ENCODE measurements around the gene NMU.
"Not testable (repeated sequence)": the region's sequence is repeated elsewhere in the genome, so short reads cannot be mapped to it uniquely, and the experiment has no call there.

Gene NMU

DNA sequence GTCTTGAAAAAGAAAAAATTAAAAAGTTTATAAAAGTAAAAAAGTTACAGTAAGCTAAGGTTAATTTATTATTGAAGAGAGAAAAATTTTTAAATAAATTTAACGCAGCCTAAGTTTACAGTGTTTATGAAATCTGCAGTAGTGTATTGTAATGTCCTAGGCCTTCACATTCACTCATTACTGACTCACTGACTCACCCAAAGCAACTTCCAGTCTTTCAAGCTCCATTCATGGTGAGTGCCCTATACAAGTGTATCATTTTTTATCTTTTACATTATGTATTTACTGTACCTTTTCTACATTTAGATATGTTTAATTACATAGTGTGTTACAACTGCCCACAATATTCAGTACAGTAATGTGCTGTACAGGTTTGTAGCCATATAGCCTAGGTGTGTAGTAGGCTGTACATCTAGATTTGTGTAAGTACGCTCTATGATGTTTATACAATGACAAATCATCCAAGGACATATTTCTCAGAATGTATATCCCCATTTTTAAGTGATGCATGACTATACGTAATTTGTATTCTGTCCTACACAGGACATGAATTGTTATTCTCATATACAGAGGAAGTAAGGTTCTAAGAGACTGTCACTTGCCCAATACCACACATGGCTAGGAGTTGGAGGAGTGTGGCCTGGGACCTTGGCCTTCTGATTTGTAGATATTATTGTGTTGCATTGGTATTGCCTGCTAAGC, 24.6 kb downstream of the NMU start:
- H3K4me3 Mint-ChIP-seq: no peak overlapping the region
- H3K9me3 Mint-ChIP-seq: no peaks in the 10 kb centered on the region
- peaks cover 3% of the 10 kb centered on the region for H3K27me3 Mint-ChIP-seq

DNA sequence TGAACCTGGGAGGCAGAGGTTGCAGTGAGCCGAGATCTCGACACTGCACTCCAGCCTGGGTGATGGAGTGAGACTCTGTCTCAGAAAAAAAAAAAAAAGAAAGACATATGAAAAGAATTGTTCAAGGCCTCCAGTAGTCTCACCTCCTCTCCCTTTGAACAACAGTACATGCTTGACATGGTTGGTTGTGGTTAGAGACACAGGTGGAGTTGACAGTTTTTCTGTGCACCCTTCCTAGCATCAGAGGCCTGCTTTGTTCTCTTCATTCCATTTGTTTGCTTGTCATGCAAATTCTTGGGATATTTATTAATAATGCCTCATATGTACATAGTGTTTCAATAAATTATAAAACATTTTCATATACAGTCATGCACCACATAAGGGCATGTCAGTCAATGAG, 25.7 kb downstream of the NMU start:
- no peaks in the 10 kb centered on the region for H3K36me3 Mint-ChIP-seq (ENCODE audit: low read depth)
- H3K4me1 Mint-ChIP-seq (ENCODE audit: low read depth): peaks cover 5% of the 10 kb centered on the region
- H3K4me3 Mint-ChIP-seq: no peak overlapping the region
- no peak for DNase-seq
- no peak overlapping the region for H3K27ac Mint-ChIP-seq
- H3K27me3 Mint-ChIP-seq: peaks cover 4% of the 10 kb centered on the region
- H3K9me3 Mint-ChIP-seq: no peaks in the 10 kb centered on the region

More for the DNA sequence above, 24.6 kb downstream of the NMU start:
- no peak for DNase-seq
- Mint-ChIP-seq H3K4me1 (ENCODE audit: low read depth) (peaks cover 5% of the 10 kb centered on the region), H3K36me3 (ENCODE audit: low read depth) (no peaks in the 10 kb centered on the region), H3K27ac (no peak overlapping the region)

DNA sequence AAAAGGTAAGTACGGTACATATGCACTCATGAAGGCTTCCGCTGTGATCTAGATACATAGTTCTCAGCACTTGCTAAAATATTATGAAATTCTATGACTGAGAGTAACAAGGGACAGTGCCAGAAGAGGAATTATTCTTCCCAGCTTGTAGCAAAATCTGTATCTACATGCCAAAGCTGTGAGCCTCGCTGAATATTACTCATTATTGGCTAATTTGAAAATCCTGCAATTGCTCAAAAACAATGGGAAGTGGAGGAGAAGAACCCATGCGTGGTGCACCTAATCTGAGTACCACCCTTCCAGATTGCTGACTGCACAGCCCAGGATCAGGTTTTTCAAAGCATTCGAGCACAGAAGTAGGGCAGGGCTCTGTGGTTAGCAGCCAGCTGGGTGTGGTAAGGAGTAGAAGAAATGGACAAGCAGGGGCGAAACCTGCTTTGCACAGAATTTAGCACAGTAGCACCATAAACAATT, 26.7 kb downstream of the NMU start:
- H3K4me1 Mint-ChIP-seq (ENCODE audit: low read depth): peaks cover 5% of the 10 kb centered on the region
- H3K27ac Mint-ChIP-seq: no peak overlapping the region
- no peaks in the 10 kb centered on the region for H3K9me3 Mint-ChIP-seq
- no peak overlapping the region for H3K4me3 Mint-ChIP-seq
- DNase-seq: no peak
- peaks cover 7% of the 10 kb centered on the region for H3K27me3 Mint-ChIP-seq
- no peaks in the 10 kb centered on the region for H3K36me3 Mint-ChIP-seq (ENCODE audit: low read depth)

DNA sequence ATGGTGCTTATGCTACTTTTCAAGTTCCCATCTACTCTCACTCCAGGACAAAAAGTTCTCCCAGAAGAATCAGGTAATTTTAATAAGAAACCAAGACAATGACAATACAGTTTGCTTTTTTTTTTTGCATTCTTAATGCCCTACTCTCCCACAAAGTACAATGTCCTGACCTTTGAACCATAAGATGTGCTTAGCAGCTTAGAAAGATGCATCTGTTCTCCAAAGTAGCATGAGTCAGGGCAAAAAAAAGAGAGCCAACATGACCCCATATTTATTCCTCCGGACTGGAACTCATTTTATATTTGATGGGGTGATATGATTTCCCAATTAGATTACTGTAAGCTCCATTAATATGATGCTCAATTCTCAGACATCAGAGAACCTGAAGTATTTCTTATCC, 27.5 kb downstream of the NMU start:
- DNase-seq: no peak
- Mint-ChIP-seq H3K4me1 (ENCODE audit: low read depth) (peaks cover 5% of the 10 kb centered on the region), H3K4me3 (no peak overlapping the region), H3K27me3 (peaks cover 7% of the 10 kb centered on the region), H3K9me3 (no peaks in the 10 kb centered on the region), H3K27ac (no peak overlapping the region), H3K36me3 (ENCODE audit: low read depth) (no peaks in the 10 kb centered on the region)

DNA sequence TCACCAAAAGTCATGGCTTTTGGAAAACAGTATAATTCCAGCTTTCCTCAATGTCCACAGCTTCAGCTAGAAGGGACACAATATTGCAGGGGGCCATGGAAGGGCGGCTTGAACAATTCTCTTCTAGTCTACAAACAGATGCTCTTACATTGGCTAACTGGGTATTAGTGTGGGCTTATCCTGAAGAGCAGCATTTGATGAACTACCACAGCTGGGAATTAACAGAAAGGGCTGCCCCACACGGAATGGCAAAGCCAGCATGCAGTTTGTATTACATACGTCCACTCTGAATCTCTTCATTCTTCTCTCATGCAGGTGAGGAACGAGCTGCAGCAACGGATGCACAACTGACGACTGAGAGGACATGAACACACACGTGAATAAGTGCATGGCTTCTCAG, 31.1 kb downstream of the NMU start:
- H3K27ac Mint-ChIP-seq: no peak overlapping the region
- H3K4me1 Mint-ChIP-seq (ENCODE audit: low read depth): peaks cover 5% of the 10 kb centered on the region
- no peaks in the 10 kb centered on the region for H3K9me3 Mint-ChIP-seq
- no peak overlapping the region for H3K4me3 Mint-ChIP-seq
- DNase-seq: no peak
- H3K36me3 Mint-ChIP-seq (ENCODE audit: low read depth): no peaks in the 10 kb centered on the region
- peaks cover 9% of the 10 kb centered on the region for H3K27me3 Mint-ChIP-seq

DNA sequence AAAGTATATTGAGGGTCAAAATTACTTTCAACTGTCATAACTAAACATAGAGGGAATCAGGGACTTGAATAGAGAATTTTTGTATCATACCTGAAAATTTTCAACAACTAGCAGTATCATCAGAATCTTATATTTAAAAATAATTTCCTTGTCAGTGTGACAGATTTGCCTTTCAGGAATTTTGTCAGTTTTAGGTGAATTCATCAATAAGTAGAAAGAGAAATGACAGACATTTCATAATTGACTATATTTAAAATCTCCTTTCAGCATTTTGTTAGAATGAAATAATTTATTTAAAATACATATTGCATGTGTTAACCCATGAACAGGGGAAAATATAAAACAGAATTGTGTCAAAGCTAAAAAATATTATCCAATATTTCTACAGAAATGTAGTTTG, 35.5 kb downstream of the NMU start:
- no peak overlapping the region for H3K27ac Mint-ChIP-seq
- no peaks in the 10 kb centered on the region for H3K4me1 Mint-ChIP-seq (ENCODE audit: low read depth)
- peaks cover 12% of the 10 kb centered on the region for H3K27me3 Mint-ChIP-seq
- DNase-seq: no peak
- no peaks in the 10 kb centered on the region for H3K9me3 Mint-ChIP-seq
- H3K4me3 Mint-ChIP-seq: no peak overlapping the region
- H3K36me3 Mint-ChIP-seq (ENCODE audit: low read depth): no peaks in the 10 kb centered on the region

DNA sequence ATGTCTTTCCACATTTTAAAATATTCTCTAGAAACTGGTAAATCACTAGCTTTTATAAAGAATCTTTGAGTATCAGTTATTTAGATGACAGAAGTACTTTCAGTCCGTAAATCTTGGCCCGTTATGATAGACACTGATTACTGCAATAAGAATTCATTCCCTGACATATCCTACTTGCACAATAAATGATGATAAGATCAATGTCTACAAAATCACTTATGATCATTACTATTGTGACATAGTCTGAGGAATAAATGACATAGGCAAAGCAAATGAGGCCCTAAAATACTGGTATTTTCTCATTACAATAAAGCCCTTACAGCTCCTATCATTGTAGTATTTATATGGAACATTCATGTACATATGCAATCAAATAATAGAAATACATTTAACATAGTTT, 37.5 kb downstream of the NMU start:
- Mint-ChIP-seq H3K9me3 (no peaks in the 10 kb centered on the region), H3K27me3 (peaks cover 7% of the 10 kb centered on the region), H3K27ac (no peak overlapping the region), H3K4me3 (no peak overlapping the region), H3K4me1 (ENCODE audit: low read depth) (no peaks in the 10 kb centered on the region), H3K36me3 (ENCODE audit: low read depth) (no peaks in the 10 kb centered on the region)
- no peak for DNase-seq

DNA sequence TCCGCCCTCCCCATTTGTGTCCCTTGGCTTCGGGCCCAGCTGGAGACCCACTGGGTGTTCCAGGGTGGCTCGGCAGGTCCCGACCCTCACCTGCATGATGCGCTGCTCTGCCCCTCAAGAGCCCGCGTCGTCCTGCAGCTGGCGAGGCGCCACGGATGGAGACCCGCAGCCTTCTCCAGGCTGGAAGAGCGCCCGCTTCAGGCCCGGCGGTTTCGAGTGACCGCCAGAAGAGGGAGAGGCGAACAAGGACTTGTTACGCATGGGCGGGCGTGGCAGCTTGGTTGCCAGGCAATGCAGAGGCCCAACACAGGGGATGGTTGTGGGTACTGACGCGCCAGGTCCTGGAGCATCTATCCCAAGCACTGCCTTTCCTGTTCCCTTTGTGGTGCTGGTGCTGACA, 44.1 kb downstream of the NMU start, which contains the start of gene PDCL2:
Gene PDCL2 (minus strand): TSS at position 232 of the 400 bp plus-strand sequence. CDS start 136 bp downstream, at position 96.
- no peaks in the 10 kb centered on the region for H3K36me3 Mint-ChIP-seq (ENCODE audit: low read depth)
- peaks cover 7% of the 10 kb centered on the region for H3K9me3 Mint-ChIP-seq
- no peak within 1 kb of the TSS for H3K4me3 Mint-ChIP-seq
- H3K27ac Mint-ChIP-seq: no peak within 1 kb of the TSS
- H3K4me1 Mint-ChIP-seq (ENCODE audit: low read depth): no peaks in the 10 kb centered on the region
- peaks cover 21% of the 10 kb centered on the region for H3K27me3 Mint-ChIP-seq
- DNase-seq: no peak

DNA sequence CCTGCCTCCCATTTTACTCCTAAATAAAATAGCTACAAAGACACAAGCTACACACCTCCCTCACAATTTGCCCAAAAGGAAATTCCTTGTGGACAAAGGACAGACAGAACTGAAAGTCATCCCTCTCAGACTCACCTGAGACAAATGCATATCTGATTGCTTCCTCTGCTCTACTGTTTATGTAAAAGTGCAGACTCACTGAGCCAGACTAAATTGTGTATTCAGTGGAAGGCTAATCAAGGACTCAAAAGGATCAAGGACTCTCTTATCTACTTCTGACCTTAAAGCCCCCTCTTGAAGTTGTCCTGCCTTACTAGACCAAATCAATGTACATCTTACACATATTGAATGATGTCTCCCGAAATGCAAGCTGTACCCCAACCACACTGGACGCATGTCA, 47.9 kb downstream of the NMU start:
- no peak for DNase-seq
- H3K36me3 Mint-ChIP-seq (ENCODE audit: low read depth): no peaks in the 10 kb centered on the region
- no peak overlapping the region for H3K4me3 Mint-ChIP-seq
- H3K27me3 Mint-ChIP-seq: peaks cover 26% of the 10 kb centered on the region
- H3K27ac Mint-ChIP-seq: no peak overlapping the region
- H3K9me3 Mint-ChIP-seq: peaks cover 12% of the 10 kb centered on the region
- H3K4me1 Mint-ChIP-seq (ENCODE audit: low read depth): no peaks in the 10 kb centered on the region

DNA sequence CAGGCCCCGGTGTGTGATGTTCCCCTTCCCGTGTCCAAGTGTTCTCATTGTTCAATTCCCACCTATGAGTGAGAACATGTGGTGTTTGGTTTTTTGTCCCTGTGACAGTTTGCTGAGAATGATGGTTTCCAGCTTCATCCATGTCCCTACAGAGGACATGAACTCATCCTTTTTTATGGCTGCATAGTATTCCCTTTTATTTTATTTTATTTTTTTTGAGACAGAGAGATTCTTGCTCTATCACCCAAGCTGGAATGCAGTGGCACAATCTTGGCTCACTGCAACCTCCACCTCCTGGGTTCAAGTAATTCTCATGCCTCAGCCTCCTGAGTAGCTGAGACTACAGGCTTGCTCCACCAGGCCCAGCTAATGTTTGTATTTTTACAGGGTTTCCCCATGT, 53.3 kb downstream of the NMU start:
- not testable (repeated sequence) for DNase-seq, H3K4me3 Mint-ChIP-seq

DNA sequence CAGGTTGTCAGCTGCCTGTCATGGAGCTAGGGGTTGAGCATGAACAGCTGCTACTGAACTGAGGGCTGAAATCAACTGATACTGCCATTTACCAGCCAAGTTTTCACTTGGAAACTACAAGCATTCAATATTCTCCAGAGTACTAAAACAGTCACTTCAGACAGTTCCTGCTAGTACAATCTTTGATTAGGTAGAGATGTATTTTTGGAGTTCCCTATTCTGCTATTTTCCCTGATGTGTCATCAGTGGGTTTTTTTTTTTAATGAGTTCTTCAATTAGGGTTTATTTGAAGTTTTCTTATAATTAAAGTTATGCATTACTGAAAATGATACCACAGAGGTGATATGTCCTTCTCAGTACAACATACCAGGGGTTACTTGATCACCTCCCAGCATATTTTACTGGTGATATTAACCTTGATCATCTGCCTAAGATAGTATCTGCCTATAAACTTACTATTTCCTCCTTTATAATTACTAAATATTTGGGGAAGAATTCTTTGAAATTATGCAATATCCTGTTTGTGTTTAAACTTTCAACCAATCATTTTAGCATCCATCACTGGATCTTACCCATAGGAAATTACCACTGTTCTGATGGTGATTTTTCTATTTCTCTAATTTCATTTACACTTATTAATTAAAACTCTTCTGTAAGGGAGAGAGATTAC, 57.6 kb downstream of the NMU start:
- peaks cover 22% of the 10 kb centered on the region for H3K9me3 Mint-ChIP-seq
- H3K27ac Mint-ChIP-seq: no peak overlapping the region
- H3K4me3 Mint-ChIP-seq: no peak overlapping the region
- DNase-seq: no peak
- H3K4me1 Mint-ChIP-seq (ENCODE audit: low read depth): peaks cover 6% of the 10 kb centered on the region
- peaks cover 4% of the 10 kb centered on the region for H3K36me3 Mint-ChIP-seq (ENCODE audit: low read depth)
- peaks cover 3% of the 10 kb centered on the region for H3K27me3 Mint-ChIP-seq

More for the DNA sequence above, 53.3 kb downstream of the NMU start:
- not testable (repeated sequence) for H3K27ac Mint-ChIP-seq; H3K4me1 Mint-ChIP-seq (ENCODE audit: low read depth); H3K36me3 Mint-ChIP-seq (ENCODE audit: low read depth); H3K9me3 Mint-ChIP-seq
- peaks cover 11% of the 10 kb centered on the region for H3K27me3 Mint-ChIP-seq

DNA sequence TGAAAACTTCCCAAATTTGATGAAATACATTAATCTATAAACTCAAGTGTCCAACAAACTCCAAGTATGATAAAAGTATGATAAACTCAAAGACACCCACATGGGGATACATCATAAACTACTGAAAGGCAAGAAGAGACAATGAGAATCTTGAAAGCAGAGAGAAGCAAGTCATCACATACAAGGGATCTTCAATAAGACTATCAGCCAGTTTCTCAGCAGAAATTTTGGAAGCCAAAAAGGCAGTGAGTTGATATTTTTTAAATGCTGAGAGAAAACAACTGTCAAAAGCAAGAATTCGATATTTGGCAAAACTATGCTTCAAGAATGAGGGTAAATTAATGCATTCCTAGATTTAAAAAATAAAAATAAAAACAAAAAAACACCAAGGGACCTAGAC, 60.6 kb downstream of the NMU start:
- peaks cover 6% of the 10 kb centered on the region for H3K4me1 Mint-ChIP-seq (ENCODE audit: low read depth)
- H3K9me3 Mint-ChIP-seq: peaks cover 17% of the 10 kb centered on the region
- H3K27ac Mint-ChIP-seq: no peak overlapping the region
- H3K4me3 Mint-ChIP-seq: no peak overlapping the region
- no peak for DNase-seq
- H3K36me3 Mint-ChIP-seq (ENCODE audit: low read depth): peaks cover 4% of the 10 kb centered on the region
- peaks cover 4% of the 10 kb centered on the region for H3K27me3 Mint-ChIP-seq

DNA sequence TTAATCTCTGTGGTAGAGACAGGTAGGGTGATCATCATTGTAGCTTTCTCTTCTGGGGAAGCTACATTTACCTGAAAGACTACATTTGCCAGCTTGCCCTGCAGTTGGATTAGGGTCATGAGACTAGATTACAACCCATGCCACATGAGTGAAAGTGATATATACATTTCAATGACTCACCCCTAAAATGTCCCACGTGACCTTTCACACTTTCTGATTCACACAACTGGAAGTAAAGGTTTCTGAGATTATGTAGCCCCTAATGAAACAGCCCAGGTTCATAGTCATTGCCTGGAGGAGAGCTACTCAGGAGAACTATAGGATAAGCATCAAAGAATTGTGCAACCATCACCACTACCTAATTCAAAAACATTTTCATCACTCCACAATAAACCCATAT, 61.8 kb downstream of the NMU start:
- H3K27ac Mint-ChIP-seq: no peak overlapping the region
- peaks cover 4% of the 10 kb centered on the region for H3K36me3 Mint-ChIP-seq (ENCODE audit: low read depth)
- DNase-seq: no peak
- peaks cover 6% of the 10 kb centered on the region for H3K4me1 Mint-ChIP-seq (ENCODE audit: low read depth)
- no peak overlapping the region for H3K4me3 Mint-ChIP-seq
- peaks cover 17% of the 10 kb centered on the region for H3K9me3 Mint-ChIP-seq
- peaks cover 7% of the 10 kb centered on the region for H3K27me3 Mint-ChIP-seq

DNA sequence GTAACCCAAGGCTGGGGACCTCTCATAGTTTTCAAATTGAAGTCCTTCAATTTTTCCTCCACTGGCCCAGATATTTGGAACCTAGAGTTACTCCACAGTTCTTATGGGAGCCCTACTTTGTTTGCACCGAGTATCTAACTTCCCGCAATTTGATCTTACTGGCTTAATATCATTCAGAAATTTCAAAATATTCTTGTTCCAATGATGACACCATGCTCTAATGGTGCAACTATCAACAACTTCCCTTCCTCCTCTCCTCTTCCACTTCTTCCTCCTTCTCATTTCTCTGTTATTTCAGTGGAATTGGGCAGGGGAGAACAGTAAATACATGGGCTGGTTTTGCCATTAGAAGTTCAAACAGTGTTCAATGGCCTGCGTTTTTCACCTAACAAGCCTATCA, 64.3 kb downstream of the NMU start:
- Mint-ChIP-seq H3K9me3 (peaks cover 17% of the 10 kb centered on the region), H3K27ac (no peak overlapping the region), H3K4me1 (ENCODE audit: low read depth) (peaks cover 6% of the 10 kb centered on the region), H3K4me3 (no peak overlapping the region), H3K27me3 (peaks cover 14% of the 10 kb centered on the region), H3K36me3 (ENCODE audit: low read depth) (peaks cover 4% of the 10 kb centered on the region)
- DNase-seq: no peak

DNA sequence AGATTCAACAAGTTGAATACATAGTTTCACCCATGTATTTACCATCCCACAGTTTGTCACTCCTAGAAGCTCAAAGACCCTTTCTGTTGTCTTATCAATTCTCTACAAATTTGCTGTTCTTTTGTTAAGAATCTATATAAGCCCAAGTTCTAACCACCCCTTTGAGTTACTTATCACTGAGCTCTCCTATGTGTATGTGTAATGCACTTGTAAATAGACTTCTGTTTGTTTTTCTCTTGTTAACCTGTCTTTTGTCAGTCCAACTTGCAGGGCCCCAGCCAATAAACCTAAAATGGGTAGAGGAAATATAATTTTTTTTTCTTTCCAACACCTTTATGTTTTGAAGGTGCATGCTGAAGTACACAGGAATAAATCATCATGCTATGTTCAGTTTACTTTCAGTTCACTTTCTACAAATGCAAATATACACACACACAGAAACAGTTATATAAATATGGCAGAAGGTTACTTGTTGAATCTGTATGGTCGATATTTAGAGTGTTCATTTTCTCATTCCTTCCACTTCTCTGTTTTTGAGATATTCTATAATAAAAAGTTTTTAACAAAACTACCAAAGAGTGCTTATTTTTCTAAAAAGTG, 67.1 kb downstream of the NMU start:
- Mint-ChIP-seq H3K9me3 (no peaks in the 10 kb centered on the region), H3K27me3 (peaks cover 14% of the 10 kb centered on the region), H3K4me1 (ENCODE audit: low read depth) (no peaks in the 10 kb centered on the region), H3K36me3 (ENCODE audit: low read depth) (no peaks in the 10 kb centered on the region), H3K27ac (no peak overlapping the region), H3K4me3 (no peak overlapping the region)
- no peak for DNase-seq

All from activated T-cell treated with anti-CD3 and anti-CD28 coated beads, Interleukin-2, amount 50 U/mL, for 24 hours (primary cell).